ENCODE results near the gene CPVL. TPM values are rescaled to one million over a fixed set of nuclear protein-coding genes. Genes with fewer than 3 reads are reported as not detected.

CPVL gene
- total and polyA plus RNA-seq, 2 of the 8 experiments (the other 6 are each of a cell fraction or from before 2014, with no cell fraction given) = 40.0 to 55.0 TPM

- no peak for TF ChIP-seq JUND (IDR thresholded peaks at IDR 0.05; ENCODE audit: low read length)
- no peak for TF ChIP-seq POLR2AphosphoS5 (IDR thresholded peaks at IDR 0.05; ENCODE audit: low read depth, low read length)
Observed at GRCh38 chr7:29105191-29105590, 41.1 kb downstream of the CPVL start (continued).

Data from H1 (cell line).